ENCODE results near the gene RPS3. TPM values are rescaled to one million over a fixed set of nuclear protein-coding genes. Genes with fewer than 3 reads are reported as not detected.

Gene RPS3
- total RNA-seq, 1 donor from 2014 or later = 2,045 TPM

- Histone ChIP-seq H3K36me3 (ENCODE audit: control insufficient read depth, insufficient read depth, low read length) (no peaks in the 10 kb centered on the region), H3K4me3 (ENCODE audit: low read depth, low read length) (no peak overlapping the region), H3K27me3 (ENCODE audit: control insufficient read depth, insufficient read depth, low read length) (no peaks in the 10 kb centered on the region)
- DNase-seq (ENCODE audit: low read depth) = no peak
- TF ChIP-seq CTCF (IDR thresholded peaks at IDR 0.05; ENCODE audit: insufficient read depth, low read length, poor library complexity, severe bottlenecking) = no peak
Observed at GRCh38 chr11:75369560-75370255, 29.6 kb upstream of the RPS3 start.

DNA sequence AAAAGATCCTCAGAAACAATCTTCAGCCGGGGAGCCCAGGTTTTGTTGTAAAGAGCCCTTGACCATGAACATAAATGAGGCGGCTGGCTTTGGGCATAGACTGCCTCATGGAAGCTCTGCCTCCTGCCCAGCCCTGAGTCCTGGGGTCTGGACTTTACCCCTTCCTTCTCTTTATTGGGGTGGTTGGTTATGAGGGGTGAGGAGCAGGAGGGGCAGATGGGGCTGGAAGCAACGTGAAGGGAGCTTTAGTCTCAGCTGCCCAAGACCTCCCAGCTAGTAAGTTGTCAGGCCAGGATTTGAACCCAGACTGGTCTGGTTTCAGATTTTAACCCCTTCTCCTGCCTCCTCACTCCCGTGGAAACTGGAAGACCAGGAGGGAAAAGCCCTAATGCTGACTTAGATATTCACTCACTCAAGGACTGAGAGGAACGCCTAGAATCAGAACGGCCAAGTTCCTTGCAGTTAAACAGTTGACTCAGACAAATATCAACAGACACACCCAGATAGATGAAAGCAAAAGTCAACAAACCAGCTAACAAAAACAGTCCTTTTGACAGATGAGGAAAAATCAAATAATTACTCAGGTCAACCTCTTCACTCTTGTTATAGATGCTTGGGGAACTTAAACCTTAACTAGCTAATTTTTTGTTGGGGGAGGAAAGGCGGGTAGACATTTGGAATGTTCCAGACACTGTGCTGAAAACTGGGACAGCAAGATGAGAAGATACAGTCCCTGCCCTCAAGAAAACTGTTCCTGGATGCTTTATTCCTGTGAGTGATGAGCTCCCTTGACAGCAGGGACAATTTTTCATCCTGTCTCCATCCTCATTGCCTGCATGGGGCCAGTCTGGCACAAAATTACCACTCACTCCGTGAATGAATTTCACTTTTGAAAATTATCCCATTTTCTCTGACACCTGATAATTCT, 27.1 kb upstream of the RPS3 start:
- Histone ChIP-seq H3K27me3 (ENCODE audit: control insufficient read depth, insufficient read depth, low read length) (no peaks in the 10 kb centered on the region), H3K36me3 (ENCODE audit: control insufficient read depth, insufficient read depth, low read length) (no peaks in the 10 kb centered on the region), H3K4me3 (ENCODE audit: low read depth, low read length) (no peak overlapping the region)
- no peak for TF ChIP-seq CTCF (IDR thresholded peaks at IDR 0.05; ENCODE audit: insufficient read depth, low read length, poor library complexity, severe bottlenecking)
- DNase-seq (ENCODE audit: low read depth) = no peak

- Histone ChIP-seq H3K4me3 (ENCODE audit: low read depth, low read length) (no peak overlapping the region), H3K36me3 (ENCODE audit: control insufficient read depth, insufficient read depth, low read length) (no peaks in the 10 kb centered on the region), H3K27me3 (ENCODE audit: control insufficient read depth, insufficient read depth, low read length) (no peaks in the 10 kb centered on the region)
- DNase-seq (ENCODE audit: low read depth) = no peak
- no peak for TF ChIP-seq CTCF (IDR thresholded peaks at IDR 0.05; ENCODE audit: insufficient read depth, low read length, poor library complexity, severe bottlenecking)
Observed at GRCh38 chr11:75373201-75373600, 26.1 kb upstream of the RPS3 start.

DNA sequence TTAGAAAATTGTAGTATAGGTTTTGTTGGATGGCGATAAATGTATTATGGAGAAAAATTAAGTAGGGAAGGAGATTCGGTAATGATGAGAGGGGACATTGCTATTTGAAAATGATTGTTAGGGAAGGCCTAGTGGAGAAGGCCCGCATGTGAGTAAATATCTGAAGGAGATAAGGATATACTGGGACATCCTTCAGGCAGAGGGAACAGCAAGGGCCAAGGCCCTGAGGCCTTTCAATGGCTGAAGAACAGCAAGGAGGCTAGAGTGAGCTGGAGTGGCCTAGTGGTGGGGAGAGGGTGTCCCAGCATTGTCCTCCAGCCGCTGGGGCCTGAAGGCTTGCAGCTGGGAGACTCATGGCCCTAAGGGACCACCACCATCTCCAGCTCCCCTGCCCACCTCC, 24.7 kb upstream of the RPS3 start:
- Histone ChIP-seq H3K4me3 (ENCODE audit: low read depth, low read length) (no peak overlapping the region), H3K36me3 (ENCODE audit: control insufficient read depth, insufficient read depth, low read length) (no peaks in the 10 kb centered on the region), H3K27me3 (ENCODE audit: control insufficient read depth, insufficient read depth, low read length) (no peaks in the 10 kb centered on the region)
- TF ChIP-seq CTCF (IDR thresholded peaks at IDR 0.05; ENCODE audit: insufficient read depth, low read length, poor library complexity, severe bottlenecking) = no peak
- DNase-seq (ENCODE audit: low read depth) = no peak

GRCh38 chr11:75375626-75376025, 23.7 kb upstream of the RPS3 start:
- no peaks in the 10 kb centered on the region for H3K27me3 ChIP-seq (ENCODE audit: control insufficient read depth, insufficient read depth, low read length)
- no peak for DNase-seq (ENCODE audit: low read depth)
- H3K4me3 ChIP-seq (ENCODE audit: low read depth, low read length) = no peak overlapping the region
- no peaks in the 10 kb centered on the region for H3K36me3 ChIP-seq (ENCODE audit: control insufficient read depth, insufficient read depth, low read length)
- no peak for TF ChIP-seq CTCF (IDR thresholded peaks at IDR 0.05; ENCODE audit: insufficient read depth, low read length, poor library complexity, severe bottlenecking)
